Ascending aorta (tissue), 2 donors: ENCODE results near the gene RMI2. TPM values are rescaled to one million over a fixed set of nuclear protein-coding genes. Genes with fewer than 3 reads are reported as not detected.

Experiments
- DNase-seq, 2 donors: peaks; one replicate each; pipeline ENCODE4 v3.0.0-alpha.2; 2019; ENCODE audit warnings: low spot score in 2 of 2
- H3K27ac ChIP-seq, 2 donors: fragments of 200-600 bp; sonication (generic); one replicate each; pipeline ENCODE4 v1.5.1; 2016 to 2017; ENCODE audit warnings: mild to moderate bottlenecking in 1 of 2
- H3K27me3 ChIP-seq: fragments of 200-600 bp; sonication (generic); one replicate; pipeline ENCODE4 v1.5.1; 2017
- H3K36me3 ChIP-seq, 2 donors: fragments of 200-600 bp; sonication (generic); one replicate each; pipeline ENCODE4 v1.5.1; 2016
- H3K4me1 ChIP-seq, 2 donors: fragments of 200-600 bp; sonication (generic); one replicate each; pipeline ENCODE4 v1.5.1; 2016 to 2017; ENCODE audit warnings: mild to moderate bottlenecking in 1 of 2
- H3K4me3 ChIP-seq, 2 donors: fragments of 200-600 bp; sonication (generic); one replicate each; pipeline ENCODE4 v1.5.1; 2016 to 2017; ENCODE audit warnings: mild to moderate bottlenecking in 1 of 2
- H3K9me3 ChIP-seq, 2 donors: fragments of 200-600 bp; sonication (generic); one replicate each; pipeline ENCODE4 v1.5.1; 2016
- intact Hi-C: fragments of 100-400 bp; cut with DNase I; formaldehyde crosslinking; loops from one replicate; pipeline ENCODE4 v1.15.1; 2023
- total RNA-seq: library from RNA; depleted of rRNA; stranded (reverse); fragments of >200 nt; gene quantifications from one replicate; pipeline ENCODE4 v1.1.0, GENCODE V29; 2016
- TF ChIP-seq, protein P1 (sequence below), 3 experiments: fragments of 200-600 bp in 2 of 3; fragments of 450-650 bp in 1 of 3; sonication (generic) in 2 of 3; IDR thresholded peaks; one replicate each; pipeline ENCODE4 v1.5.1; 2016 to 2019; ENCODE audit warnings: antibody characterized with exemption in 3 of 3, mild to moderate bottlenecking in 1 of 3, moderate library complexity in 1 of 3

RMI2 gene
- total RNA-seq, 1 donor from 2014 or later, result not detected

- intact Hi-C loops, result no loop called here
- Histone ChIP-seq H3K4me1 (peaks cover 2 to 10% of the 10 kb centered on the region in 2 donors), H3K4me3 (no peak overlapping the region), H3K36me3 (no peaks in the 10 kb centered on the region), H3K9me3 (no peaks in the 10 kb centered on the region), H3K27me3 (no peaks in the 10 kb centered on the region), H3K27ac (no peak overlapping the region)
- TF ChIP-seq, protein P1, sequence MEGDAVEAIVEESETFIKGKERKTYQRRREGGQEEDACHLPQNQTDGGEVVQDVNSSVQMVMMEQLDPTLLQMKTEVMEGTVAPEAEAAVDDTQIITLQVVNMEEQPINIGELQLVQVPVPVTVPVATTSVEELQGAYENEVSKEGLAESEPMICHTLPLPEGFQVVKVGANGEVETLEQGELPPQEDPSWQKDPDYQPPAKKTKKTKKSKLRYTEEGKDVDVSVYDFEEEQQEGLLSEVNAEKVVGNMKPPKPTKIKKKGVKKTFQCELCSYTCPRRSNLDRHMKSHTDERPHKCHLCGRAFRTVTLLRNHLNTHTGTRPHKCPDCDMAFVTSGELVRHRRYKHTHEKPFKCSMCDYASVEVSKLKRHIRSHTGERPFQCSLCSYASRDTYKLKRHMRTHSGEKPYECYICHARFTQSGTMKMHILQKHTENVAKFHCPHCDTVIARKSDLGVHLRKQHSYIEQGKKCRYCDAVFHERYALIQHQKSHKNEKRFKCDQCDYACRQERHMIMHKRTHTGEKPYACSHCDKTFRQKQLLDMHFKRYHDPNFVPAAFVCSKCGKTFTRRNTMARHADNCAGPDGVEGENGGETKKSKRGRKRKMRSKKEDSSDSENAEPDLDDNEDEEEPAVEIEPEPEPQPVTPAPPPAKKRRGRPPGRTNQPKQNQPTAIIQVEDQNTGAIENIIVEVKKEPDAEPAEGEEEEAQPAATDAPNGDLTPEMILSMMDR (IDR thresholded peaks at IDR 0.05), result no peak
- DNase-seq, result no peak
These were observed 16.2 kb upstream of the RMI2 start for GRCh38 chr16:11329071-11329491.

DNA sequence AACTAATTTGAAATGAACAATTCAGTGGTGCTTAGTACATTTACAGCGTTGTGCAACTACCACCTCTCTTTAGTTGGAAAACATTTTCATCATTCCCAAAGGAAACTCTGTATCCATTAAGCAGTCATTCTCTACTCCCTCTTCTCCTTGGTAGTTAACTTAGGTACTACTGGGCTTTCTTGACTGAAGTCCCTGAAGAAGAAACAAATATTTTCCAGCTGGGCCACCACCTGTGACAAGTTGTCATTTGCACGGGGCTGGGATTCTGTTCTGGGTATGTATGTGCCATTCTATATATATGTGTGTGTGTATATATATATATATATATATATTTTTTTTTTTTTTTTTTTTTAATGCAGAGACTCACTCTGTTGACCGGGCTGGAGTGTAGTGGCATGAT, 15.4 kb upstream of the RMI2 start:
- Histone ChIP-seq H3K9me3 (no peaks in the 10 kb centered on the region), H3K36me3 (no peaks in the 10 kb centered on the region), H3K4me3 (no peak overlapping the region), H3K27ac (no peak overlapping the region), H3K27me3 (no peaks in the 10 kb centered on the region), H3K4me1 (peaks cover 2 to 10% of the 10 kb centered on the region in 2 donors)
- TF ChIP-seq, protein P1 (IDR thresholded peaks at IDR 0.05), result no peak
- no peak for DNase-seq
- intact Hi-C loops, result no loop called here

DNA sequence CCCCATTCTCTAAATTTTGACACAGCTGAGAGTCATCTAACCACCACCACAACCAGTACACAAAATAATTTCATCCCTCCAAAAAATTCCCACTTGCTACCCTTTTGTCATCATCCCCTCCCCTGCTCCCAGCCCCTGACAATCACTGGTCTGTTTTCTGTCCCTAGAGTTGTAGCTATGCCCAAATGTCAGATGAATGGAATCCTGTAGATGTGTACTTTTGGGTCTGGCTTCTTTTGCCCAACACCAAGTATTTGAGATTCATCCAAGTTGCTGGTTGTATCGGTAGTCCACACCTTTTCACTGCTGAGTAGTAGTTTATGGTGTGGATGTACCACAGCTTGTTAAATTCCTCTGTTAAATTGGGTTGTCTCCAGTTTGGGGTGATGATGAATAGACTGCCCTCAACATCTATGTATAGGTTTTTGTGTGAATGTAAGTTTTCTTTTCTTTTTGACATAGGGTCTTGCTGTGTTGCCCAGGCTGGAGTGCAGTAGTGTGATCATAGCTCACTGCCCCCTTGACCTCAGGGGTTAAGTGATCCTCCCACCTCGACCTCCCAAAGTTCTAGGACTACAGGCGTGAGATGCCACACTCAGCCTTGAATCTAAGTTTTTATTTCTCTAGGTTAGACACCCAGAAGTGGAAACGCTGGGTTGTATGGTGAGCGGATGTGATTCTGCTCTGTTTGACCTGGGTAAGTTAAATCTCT, 14.6 kb upstream of the RMI2 start:
- H3K4me1 ChIP-seq, result peaks cover 2 to 10% of the 10 kb centered on the region in 2 donors
- no peak overlapping the region for H3K4me3 ChIP-seq
- no peaks in the 10 kb centered on the region for H3K9me3 ChIP-seq
- DNase-seq, result no peak
- intact Hi-C loops, result no loop called here
- no peaks in the 10 kb centered on the region for H3K36me3 ChIP-seq
- TF ChIP-seq, protein P1 (IDR thresholded peaks at IDR 0.05), result no peak
- no peak overlapping the region for H3K27ac ChIP-seq
- no peaks in the 10 kb centered on the region for H3K27me3 ChIP-seq

DNA sequence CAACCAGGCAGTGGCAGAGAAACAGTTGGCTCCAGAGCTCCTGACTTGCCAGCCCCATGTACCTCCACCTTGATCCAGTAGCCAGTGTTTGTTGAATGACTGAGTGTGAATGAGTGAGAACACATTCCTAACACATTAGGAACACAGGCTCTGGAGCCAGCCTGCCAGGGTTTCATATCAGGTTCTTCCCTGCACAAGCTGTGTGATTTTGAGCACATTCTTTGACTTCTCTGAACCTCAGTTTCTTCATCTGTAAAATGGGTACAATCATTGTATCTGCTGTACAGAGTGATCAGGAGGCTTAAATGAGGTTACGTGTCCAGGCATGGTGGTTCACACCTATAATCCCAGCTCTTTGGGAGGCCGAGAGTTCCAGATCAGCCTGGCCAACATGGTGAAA, 13.3 kb upstream of the RMI2 start:
- H3K27ac ChIP-seq, result no peak overlapping the region
- intact Hi-C loops, result no loop called here
- H3K4me3 ChIP-seq, result no peak overlapping the region
- TF ChIP-seq, protein P1 (IDR thresholded peaks at IDR 0.05), result no peak
- no peaks in the 10 kb centered on the region for H3K36me3 ChIP-seq
- no peak for DNase-seq
- H3K9me3 ChIP-seq, result no peaks in the 10 kb centered on the region
- no peaks in the 10 kb centered on the region for H3K27me3 ChIP-seq
- H3K4me1 ChIP-seq, result peaks cover 2 to 10% of the 10 kb centered on the region in 2 donors

- intact Hi-C loops, result no loop called here
- H3K36me3 ChIP-seq, result no peaks in the 10 kb centered on the region
- TF ChIP-seq, protein P1 (IDR thresholded peaks at IDR 0.05), result no peak
- H3K9me3 ChIP-seq, result no peaks in the 10 kb centered on the region
- H3K27me3 ChIP-seq, result no peaks in the 10 kb centered on the region
- peaks cover 2 to 10% of the 10 kb centered on the region in 2 donors for H3K4me1 ChIP-seq
- no peak overlapping the region for H3K4me3 ChIP-seq
- H3K27ac ChIP-seq, result no peak overlapping the region
- DNase-seq, result no peak
These were observed 12.2 kb upstream of the RMI2 start for GRCh38 chr16:11333010-11333409.
